Measurements from ENCODE around the gene CEP63.
A peak's percentile ranks its signal among the peaks of the same experiment; 100 is the strongest.
"Not testable (repeated sequence)": the region's sequence is repeated elsewhere in the genome, so short reads cannot be mapped to it uniquely, and the experiment has no call there.

The CEP63 gene

DNA sequence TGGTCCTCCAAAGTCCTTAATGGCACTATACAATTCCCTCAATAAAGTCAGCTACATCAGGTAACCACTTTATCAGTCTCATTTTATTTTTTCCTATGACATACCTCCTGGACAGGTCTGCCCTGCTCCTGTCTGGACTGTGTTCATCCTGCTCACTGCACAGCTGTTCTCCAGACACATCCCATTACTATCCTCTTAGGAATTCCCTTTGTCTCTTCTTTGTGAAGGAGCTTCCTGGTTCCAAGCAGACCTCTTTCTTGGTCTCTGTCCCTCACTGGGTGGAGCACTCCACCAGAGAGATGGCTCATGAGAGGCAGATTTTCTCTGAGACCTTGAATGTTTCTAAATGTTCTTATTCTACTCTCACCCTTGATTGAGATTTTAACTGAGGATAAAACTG is 104.9 kb downstream of the CEP63 start:
- no peak for DNase-seq

DNA sequence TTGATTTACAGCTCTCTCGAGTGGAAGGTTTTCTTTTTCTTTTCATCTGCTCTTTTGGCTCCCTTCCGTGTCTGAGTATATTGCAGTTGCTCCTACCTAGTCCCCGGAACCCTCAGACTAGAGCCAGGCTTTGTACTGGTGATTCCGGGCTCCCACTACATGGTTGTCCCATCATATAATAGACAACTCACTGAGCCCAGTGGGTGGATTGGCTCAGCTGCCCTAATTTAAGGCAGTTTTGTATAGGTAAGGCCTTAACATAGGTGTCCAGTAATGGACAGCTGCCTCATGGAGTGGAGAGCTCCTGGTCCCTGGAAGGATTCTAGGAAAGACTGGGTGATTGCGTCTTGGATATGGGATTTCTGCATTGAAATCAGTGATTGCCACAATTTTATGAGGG is 106.9 kb downstream of the CEP63 start:
- DNase-seq, result no peak

DNA sequence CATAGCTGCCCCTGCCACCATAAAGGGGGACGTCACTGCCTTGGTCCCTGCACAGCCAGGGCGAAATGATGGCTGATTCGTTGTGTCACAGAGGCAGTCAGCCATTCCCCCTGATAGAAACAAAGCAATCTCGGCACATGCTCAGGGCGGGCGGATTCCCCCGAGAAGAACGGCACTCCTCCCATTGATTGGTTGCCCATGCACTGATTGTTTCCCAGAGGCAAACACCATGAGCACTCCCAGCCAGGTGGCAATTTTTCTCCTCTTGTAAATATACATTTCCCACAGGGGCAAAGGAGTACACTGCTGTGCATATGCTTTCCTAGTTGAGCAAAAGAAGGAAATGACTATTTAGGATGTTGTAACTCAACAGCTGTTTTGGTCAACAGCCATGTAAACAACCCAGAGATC is 108.5 kb downstream of the CEP63 start:
- DNase-seq, result no peak

DNA sequence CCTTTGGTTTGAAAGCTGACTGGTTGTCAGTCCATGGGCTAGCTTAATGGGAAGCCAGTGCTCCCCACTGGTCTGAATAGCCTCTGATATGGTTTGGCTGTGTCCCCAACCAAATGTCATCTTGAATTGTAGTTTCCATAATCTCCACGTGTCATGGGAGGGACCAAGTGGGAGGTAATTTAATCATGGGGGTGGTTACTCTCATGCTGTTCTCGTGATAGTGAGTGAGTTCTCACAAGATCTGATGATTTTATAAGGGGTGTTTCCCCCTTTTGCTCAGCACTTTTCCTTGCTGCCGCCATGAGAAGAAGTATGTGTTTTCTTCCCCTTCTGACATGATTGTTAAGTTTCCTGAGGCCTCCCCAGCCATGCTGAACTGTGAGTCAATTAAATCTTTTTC is 109.1 kb downstream of the CEP63 start:
- not testable (repeated sequence) for DNase-seq

DNA sequence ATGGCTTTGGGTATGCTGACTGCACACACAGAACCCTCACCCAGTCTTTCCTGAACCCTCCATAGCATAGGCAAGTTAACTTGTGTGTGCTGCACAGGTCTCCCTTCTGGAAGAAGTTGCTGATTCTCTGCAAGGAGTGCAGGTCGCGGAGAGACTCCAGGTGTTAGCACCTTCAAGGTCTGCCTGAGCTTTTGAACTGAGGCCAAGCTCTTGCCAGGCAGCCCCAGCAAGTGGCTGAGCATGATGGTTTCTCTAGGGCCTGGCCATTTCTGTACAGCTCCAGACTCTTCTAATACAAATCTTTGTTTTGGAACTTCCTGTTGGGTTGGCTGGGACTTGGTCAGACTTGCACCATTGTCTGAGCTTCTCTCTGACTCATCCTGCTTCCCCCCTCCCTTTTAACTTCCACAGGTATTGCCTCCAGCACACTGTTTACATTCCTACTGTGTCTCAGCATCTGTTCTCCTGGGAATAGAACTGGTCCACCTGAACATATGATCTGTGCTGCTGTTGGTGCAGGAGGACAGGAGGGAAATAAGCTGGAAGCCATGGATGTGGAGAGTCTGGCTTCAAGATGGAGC is 111.6 kb downstream of the CEP63 start:
- no peak for DNase-seq

DNA sequence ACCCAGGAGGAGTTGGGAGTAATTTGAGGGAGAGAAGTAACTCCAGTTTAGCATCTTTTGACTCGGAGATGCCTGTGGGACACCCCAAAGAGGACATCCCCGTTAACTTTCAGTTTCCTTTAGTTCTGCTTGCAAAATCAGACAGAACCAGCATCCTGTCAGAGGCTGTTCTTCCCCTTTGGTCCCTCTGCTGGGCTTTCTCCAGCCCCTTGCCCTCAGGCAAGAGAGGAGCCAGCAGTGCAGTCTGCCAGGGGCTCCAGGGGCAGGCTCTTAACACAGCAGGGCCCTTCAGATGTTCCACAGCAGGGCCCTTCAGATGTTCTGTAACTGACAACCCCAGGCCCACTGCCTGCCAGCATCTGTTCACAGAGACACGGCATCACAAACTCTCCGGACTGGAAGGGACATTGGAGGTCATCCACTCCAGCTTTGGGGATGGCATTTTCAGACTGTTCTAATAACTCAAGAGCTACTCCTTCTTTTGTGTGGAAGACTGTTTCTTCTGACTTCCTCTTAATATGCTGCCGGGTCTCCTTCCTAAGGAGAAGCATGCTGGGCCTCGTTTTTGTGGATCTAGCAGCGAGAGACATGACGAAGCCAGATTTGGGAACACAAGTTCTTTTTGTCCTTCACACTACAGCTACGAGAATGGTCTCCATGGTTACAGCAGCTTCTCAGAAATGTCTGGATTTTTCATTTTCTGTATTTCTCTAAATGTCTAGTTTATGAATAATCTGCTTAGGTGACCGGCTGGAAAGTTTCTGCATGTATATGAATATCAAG is 113.1 kb downstream of the CEP63 start:
- DNase-seq, result no peak

DNA sequence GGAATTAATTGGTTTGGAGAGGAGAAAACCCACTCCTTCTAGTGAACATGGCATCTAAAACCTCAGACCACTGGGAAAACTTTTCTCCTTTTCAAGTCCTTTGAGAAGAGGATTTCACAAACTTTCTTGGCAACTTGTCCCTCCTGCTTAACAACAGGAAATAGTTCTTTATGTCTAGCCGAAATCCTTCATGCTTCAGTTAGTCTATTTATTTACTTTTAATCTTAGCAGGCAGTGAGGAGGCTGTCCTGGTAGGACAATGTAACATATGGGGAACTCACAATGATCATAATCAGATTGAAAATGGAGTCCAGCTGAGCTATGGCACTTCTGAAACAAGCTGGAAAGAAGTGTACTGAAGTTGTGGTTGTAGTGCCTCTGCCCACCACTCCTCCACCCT is 114.3 kb downstream of the CEP63 start:
- DNase-seq, result no peak

DNA sequence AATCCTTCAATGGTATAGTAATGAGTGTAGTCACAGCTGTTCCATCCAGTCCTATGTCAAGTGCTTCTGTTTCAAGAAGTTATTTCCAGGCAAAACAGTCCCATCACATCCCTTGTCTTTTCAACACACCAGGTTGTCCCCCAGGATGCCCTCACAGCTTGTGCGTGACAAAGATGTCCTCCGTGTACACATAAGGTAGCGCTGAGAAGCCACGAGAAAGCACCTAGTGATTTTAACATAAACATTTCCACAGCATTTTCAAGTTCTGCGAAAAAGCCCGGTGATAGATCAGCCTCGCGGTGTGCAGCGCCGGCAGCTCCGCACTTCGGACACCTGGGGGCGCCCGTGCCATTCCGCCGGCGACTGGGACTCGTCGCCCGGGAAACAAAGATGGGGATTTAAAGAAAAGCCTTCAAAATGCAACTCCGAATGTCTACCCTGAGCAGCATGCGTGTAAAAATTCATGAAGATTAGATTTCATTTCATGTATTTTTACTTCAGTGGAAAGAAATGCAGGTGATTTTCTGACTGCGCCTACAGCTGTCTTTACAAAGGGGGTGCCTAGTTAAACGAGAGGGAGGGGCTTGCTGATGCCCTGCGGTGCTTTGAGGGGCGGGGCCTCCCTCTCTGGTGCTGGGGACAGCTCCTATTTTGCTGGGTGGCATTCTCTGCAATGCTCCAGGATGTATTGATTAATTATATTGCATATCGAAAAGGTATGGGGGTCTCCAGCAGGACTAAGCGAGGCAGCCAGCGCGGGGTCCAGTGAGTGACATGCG is 115.0 kb downstream of the CEP63 start:
- DNase-seq, result peak; percentile 2

DNA sequence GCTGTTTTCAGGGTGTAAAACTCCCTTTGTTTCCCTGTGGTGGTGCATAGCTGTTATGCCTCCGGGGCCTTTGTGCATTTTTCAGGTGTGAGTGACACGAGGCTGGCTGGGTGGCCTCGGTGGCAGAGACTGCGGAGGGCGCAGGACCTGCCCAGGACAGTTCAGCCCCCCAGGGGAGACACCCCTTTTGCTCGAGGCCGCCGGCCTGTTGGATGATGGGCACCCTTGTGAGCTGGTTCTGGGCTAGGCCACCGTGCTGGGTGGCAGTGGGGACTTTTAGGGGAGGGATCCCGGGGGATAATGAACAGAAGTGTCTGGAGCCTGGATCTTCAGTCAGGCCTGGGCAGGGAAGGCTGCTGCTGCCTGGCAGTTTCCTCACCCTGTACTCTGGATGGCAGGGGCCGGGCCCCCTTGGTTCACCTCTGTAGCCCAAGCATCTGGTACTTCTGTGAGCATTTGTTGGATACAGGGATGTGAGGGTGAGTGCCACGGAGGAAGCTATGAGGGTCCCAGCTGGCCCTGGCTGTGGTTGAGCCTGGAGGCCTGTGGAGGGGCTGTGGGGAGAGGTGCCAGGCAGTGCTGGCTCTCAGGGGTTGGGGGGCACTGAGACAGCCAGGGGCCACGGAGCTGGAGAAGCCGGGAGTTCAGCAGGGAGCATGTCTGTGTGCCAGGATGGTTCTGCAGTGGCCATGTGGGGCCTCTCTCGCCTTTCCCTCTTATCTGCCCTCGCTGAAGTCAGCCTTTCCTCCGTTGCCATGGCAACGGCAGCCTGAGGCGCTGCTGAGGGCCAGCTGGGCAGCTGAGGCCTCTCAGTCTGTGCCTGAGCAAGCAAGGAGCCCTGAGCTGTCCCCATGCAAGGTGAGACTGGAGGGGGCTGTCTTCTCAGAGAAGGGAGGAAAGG is 115.9 kb downstream of the CEP63 start:
- no peak for DNase-seq

DNA sequence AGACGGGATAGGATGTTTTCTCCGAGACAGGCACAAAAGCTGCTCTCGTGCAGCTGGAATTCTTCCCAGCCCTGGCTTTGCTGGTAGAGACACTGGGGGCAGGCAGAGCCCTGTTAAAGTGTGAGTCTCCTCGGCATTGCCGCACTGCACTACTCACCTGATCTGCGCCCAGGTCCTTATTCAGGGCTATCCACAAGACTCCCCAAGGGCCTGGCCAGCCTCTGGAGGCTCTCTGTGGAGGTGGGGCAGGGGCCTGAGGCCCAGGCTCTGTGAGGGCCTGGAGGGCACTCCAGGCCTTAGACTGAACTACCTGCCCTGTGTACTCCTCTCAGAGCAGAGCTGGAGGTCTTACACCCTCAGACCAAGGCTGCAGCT is 116.6 kb downstream of the CEP63 start:
- no peak for DNase-seq

DNA sequence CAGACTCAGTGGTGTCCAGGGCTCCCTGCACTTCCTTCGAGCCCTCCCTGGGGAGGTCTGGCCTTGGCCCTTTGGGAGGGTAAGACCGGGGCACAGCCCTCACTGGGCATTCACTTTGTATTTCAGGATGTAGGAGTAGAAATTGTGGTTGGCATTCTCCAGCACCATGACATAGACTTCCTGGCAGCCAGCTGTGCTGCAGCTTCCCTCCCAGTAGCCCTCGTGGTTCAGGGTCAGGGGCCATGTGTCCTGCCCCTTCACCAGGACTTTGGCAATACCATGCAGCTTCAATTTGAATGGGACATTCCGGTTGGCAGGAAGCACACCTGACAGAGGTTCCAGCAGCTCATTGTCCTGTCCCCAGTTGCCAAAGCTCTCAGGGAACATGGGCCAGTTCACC is 117.6 kb downstream of the CEP63 start:
- no peak for DNase-seq

DNA sequence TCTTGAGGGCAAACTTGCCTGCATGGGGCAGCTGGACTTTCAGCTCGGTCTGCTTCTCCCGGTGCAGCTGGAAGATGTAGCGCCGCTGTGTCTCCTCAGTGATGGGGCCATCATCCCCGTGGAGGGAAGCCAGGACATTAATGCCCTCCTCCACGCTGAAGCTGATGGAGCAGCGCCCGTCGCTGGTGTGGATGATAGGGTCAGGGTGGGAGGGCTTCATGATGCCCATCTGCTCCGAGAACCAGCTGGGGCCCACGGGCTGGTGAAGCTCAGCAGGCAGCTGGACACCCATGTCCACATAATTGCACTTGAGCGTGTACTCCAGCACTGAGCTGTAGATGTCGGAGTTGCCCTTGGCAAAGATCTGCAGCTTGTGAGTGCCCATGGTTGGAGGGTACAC is 118.1 kb downstream of the CEP63 start:
- DNase-seq, result no peak

DNA sequence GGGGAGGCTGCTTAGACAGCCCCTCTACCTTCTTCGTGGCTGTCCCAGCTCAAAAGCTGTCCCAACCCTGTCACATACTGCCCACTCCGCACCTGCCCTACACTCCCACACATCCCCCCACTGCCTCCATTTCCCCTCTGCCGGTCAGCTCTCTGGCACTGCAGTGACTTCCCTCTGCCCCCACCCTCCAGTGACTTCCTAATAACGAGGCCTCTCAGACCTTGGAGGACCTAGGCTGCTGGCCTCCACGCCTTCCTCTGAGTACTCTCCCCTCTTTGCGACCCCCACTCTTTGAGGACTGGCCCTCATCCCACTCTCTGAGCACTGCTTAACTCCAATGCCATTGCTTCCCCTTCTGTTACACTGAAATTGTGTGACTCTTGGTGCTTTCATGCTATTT is 119.7 kb downstream of the CEP63 start:
- no peak for DNase-seq

DNA sequence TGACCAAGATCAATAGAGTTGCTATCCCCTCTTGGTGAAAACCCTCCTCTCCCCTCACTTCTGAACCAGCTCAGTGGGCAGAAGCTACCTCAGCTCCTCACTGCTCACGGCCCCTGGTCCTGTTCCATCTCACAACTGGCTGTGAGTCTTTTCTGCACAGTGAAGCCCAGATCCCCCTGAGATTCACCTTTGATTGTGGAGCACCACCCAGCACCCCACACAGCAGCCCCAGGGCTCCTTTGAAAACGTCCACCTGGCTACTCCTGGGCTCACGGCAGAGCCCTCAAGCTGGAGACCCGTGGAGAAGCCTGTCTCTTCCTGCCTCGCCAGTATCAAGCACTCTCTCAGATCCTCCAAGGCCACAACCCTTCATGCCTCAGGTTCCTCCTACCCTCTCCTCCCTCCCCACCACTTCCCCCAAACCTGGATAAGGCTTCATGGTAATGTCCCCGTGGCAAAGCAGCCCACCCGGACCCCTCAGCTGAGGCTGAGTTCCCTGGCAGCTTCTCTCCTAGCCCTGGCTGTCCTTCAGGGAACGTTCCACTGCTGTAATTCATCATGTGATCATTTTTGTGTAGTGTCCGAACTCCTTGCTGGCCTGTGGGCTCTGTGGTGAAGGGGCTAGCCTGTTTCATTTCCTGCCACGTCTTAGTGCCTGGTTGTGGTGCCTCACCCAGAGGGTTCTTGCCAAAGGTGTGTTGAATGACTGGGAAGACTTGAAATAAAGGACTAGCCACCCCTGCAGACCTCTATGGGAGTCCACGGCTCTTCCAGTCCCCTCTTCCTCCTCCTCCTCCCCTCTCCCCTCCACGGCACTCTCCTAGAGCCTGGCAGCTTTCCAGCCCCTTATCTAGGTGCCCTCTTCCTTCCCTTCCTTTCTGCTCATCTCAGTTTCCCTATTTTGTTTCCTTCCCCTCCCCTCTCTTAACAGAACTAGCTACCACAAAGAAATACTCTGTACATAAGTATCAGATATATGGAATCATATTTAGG is 120.5 kb downstream of the CEP63 start:
- no peak for DNase-seq

DNA sequence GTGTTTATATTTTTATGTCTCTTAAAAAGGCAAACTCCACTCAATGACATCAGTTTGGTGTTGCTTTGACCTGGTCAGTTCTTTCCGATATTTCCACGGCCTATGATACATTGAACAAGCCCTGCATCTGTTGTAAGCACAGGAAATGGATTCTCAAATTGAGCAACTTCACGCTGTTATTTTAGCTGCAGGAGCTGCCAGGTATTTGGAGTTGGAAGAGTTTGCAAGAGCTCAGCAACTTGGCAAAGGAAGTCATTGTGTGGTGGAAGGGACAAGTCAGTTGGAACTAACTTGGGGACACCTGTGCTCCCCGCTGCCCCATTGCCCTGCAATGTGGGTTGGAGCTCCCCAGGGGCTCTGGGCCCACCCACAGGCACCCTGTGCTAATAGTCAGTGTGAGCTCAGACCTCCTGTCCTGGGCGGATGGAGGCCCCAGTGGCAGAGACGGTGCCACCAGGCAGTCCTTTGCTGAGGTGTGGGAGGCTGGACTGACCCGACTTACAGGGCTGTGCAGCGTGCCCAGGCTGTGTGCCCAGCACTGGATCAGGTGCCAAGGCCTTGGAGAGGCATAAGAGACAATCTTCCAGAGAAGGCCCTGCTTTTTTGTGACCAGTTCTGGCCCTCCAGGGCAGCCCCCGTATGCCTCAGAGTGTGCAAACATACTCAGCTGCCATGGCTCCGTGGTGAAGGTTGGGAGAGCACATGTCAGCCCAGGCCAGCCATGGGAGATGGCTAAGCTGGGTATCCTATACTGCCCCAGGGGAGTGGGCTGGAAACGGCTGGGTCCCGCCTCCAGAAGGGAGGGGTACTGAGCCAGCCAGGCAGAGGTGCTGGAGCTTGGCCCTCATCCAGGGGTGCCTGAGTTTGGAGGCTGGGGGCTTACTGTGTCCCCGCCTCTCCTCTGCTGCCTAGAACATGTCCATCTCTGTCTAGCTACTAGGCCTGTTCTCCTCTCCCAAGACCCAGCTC is 121.5 kb downstream of the CEP63 start:
- DNase-seq, result no peak

DNA sequence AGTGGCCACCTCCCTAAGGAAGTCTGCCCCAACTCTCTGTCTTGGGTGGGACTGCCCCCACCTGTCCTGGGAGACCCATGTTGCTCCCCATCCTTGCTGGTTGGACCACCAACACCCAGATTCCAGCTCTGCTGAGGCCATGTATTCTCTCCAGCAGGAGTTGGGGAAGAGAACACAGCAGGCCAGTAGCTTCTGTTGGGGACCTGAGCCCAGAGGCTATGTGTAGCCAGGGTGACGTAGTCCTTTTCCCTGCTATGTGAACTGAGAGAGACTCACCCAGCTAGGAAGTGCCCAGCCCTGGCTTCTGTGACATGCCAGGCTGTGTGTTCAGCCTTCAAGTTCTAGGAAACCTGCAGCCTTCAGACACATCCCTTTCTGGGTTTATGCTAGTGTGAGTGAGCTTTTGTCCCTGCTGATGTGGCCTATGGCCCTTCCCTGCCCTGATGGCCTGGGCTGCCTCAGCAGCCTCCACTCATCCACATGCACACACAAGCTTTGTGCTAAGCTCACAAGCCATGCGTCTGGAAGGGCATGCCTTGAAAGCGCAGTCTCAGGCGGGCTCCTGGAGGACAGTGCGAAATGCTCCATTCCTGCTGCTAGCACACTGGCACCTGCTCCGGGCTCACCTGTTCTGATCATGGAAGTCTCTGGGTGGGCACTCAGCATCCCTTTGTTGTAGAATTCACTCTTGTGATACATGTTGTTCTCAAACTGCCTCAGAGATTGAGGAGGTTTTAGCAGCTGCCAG is 122.3 kb downstream of the CEP63 start:
- no peak for DNase-seq

DNA sequence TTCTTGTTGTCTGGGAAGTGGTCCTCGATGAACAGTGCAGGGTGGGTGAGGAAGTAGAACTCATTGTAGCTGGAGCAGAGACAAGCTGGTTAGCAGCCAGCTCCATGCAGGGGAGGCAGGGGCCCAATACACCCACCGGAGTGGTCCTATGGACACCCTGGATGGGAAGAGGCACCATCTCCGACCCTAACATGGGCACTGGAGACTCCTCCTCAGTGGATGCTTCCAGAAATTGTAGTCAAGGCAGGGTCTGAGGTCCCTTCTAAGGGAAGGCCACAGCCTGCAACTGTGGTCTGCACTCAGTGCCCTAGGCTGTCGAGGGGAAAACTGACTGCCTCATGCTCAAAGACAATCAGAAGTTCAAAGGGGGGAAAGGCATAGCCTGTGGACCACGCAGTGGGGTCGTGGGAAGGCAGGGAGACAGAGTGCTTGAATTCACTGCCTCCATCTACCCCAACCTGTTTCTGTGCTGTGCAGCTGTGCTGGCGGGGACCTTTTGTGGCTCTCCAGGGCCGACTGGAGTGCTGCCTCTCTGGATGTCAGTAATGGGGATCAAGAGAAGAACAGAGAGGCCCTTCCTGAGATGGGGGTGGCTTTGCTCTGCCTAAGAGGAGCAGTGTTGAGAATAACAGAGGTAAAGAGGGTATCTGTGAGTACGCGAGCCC is 123.0 kb downstream of the CEP63 start:
- no peak for DNase-seq

DNA sequence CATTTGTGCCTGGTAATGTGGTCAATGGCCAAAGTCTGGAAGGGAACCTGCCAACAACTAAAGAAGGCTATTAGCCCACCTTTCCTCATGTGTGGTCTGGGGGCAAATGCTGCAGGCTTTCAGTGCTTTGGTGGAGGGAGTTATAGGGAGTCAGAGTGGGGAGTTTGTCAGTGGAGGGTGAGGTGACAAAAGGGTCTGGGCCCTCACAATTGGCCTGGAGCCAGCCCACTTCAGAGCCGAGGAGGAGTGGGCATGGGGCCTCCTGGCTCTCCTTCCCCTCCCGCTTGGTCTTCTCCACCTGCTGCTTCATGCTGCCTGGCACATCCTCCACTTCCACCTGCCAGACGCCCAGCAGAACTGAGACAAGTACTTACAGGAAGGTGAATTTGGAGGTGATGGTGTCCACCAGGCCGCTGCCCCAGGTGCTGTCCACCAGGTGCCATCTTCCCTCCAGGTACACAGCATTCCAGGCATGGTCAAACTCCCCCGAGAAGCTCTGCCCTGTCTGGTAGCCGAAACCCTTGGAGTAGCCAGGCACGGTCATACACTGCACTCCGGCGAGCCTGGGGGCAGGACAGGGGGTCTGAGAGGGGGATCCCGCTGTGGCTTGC is 124.1 kb downstream of the CEP63 start:
- no peak for DNase-seq

Measured in SHP77 treated with DMSO at 0.1 percent for 48 hours (cell line).